ENCODE measurements around the gene ZNF48.
"Not testable (repeated sequence)": the region's sequence is repeated elsewhere in the genome, so short reads cannot be mapped to it uniquely, and the experiment has no call there.

ZNF48 gene

DNA sequence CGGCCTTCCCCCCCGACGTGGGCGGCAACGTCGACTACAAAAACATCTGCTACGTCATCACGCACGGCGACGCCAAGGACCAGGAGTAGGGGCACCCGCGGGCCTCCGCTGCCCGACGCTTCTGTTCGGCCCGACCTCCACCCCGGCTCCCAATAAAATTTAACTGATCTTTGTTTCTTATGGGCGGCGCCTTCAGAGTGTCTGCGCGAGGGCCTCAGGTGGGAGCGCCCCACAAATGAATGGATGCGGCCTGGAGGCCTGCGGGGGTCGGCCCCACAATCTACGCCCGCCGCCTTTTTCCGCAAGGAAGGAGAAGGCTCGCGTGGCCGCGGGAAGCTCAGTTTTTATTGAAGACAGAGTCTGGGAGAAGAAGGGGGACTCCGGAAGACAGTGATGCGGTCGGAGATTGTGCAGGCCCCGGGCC is 17.4 kb upstream of the ZNF48 start:
- Mint-ChIP-seq H3K36me3 (peaks cover 23 to 24% of the 10 kb centered on the region in 2 donors), H3K4me1 (peaks cover 35 to 61% of the 10 kb centered on the region in 2 donors), H3K27ac (peak overlapping the region; percentile 100), H3K4me3 (peak overlapping the region; percentile 97 to 100), H3K9me3 (peaks cover 0 to 2% of the 10 kb centered on the region in 2 donors), H3K27me3 (no peaks in the 10 kb centered on the region)
- ATAC-seq (replicated peaks) (peak; percentile 52 to 62), DNase-seq (peak; percentile 83)

DNA sequence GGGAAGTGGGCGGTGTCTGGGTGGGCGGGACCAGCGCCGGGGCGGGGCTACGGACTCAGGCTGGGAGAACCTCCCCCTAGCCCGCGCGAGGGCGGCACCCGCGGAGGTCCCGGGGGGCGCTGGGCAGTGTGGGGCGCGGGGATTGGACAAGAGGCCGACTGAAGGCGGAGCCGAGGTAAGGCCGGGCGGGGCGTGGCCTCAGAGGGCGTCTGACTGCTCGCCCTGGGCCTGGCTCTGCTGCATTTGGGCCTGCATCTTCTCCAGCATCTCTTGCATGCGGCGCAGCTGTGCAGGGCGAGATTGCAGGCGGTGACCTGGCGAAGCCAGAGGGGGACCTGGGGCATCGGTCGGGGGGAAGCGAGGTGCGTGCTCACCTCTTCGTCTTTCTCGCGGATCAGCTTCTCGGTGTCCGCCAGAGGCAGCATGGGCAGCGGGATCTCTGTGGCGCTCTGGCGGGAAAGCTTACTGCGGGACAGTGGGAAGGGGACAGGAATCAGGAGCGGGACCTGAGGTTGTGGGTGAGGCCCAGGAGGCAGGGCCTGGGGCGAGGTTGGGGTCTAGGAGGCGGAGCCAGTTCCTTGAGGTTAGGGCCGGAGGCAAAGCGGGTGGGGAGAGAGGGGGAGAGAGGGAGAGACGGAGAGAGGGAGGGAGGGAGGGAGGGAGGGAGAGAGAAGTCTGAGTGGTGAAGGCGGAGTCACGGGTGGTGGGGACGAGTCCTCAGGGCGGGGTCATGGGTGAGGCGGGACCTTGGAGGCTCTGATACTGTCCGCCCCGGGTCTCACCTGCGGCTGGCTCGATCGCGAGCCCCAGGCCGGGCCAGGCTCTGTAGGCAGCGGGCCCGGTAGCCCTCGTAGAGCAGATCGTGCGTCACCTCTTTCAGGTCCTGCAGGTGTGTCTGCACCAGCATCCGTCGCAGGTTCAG is 16.7 kb upstream of the ZNF48 start:
- peak overlapping the region; percentile 100 for H3K27ac Mint-ChIP-seq
- H3K27me3 Mint-ChIP-seq = no peaks in the 10 kb centered on the region
- peak; percentile 98 for DNase-seq
- peaks cover 23 to 24% of the 10 kb centered on the region in 2 donors for H3K36me3 Mint-ChIP-seq
- H3K9me3 Mint-ChIP-seq = peaks cover 0 to 2% of the 10 kb centered on the region in 2 donors
- peak overlapping the region; percentile 97 to 100 for H3K4me3 Mint-ChIP-seq
- peak; percentile 84 to 88 for ATAC-seq (replicated peaks)
- peaks cover 35 to 68% of the 10 kb centered on the region in 2 donors for H3K4me1 Mint-ChIP-seq

DNA sequence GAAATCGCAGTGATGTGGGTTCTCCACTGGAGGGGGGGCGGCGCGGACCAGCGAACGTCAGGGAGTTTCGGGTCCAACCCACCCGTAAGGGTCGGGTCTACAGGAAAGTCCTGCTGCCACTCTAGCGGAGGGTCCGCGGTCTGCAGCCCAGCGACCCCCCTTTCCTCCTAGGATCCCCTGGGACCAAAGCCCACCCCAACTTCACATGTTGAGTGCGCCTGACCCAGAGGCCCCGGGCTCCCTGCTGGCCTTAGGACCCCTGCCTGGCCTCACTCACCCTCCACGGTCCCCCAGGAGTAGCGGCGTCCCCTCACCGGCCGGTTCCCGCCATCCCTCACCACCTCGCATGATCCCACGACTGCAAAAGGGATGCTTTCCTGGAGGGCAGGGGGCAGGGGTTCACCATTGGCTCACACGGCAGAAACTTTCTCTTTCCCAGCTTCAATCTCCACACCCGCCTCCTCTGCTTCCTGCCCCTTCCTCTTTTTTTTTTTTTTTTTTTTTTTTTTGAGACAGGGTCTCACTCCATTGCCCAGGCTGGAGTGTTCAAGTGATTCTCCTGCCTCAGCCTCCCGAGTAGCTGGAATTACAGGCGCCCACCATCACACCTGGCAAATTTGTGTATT is 15.9 kb upstream of the ZNF48 start:
- H3K27me3 Mint-ChIP-seq = no peaks in the 10 kb centered on the region
- H3K36me3 Mint-ChIP-seq = peaks cover 23 to 24% of the 10 kb centered on the region in 2 donors
- H3K4me1 Mint-ChIP-seq = peaks cover 38 to 72% of the 10 kb centered on the region in 2 donors
- DNase-seq = no peak
- peak overlapping the region; percentile 97 to 100 for H3K4me3 Mint-ChIP-seq
- ATAC-seq (replicated peaks) = no peak
- peak overlapping the region; percentile 100 for H3K27ac Mint-ChIP-seq
- H3K9me3 Mint-ChIP-seq = peaks cover 0 to 2% of the 10 kb centered on the region in 2 donors

DNA sequence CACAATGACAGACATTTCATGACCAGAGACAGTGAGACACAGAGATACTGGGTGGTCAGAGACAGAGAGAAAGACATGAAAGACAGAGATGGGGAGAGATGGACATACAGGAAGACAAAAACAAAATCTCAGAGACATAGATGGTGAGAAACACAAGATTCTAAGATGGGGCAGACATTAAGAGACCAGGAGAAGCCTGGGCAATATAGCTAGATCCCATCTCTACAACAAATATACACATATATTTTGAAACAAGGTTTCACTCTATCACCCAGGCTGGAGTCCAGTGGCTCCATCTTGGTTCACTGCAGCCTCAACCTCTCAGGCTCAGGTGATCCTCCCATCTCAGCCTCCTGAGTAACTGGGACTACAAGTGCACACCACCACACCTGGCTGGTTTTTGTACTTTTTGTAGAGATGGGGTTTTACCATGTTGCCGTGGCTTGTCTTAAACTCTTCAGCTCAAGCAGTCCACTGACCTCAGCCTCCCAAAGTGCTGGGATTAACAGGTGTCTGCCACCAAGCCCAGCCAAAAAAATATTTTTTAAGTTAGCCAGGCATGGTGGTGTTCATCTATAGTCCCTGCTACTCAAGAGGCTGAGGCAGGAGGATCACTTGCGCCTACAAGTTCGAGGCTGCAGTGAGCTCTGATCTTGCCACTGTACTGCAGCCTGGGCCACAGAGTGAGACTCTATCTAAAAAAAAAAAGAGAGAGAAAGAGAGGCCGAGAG is 15.0 kb upstream of the ZNF48 start:
- no peak for DNase-seq
- no peak for ATAC-seq (replicated peaks)
- Mint-ChIP-seq H3K36me3 (peaks cover 23 to 24% of the 10 kb centered on the region in 2 donors), H3K4me3 (peak overlapping the region; percentile 97 to 100), H3K4me1 (peaks cover 38 to 72% of the 10 kb centered on the region in 2 donors), H3K27ac (peak overlapping the region; percentile 100), H3K9me3 (peaks cover 0 to 2% of the 10 kb centered on the region in 2 donors), H3K27me3 (no peaks in the 10 kb centered on the region)

DNA sequence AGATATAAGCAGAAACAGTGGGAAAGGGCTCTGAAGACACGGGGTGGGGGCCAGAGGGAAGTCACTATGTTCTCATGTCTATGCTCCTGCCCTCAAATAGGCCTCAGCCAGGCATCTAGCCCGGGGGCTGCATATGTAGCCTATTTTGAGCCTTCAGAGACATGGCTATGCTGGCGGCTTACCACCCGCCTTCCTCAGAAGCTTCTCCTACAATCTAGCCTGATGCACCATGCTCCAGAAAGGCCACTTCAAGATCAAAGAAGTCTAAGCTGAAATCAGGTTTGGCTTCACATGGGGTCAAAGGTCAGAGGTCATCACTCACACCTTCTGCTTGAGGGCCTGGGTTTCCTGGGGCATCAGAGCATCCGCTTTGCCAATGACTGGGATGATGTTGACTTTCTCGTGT is 14.4 kb upstream of the ZNF48 start:
- ATAC-seq (replicated peaks) (no peak), DNase-seq (no peak)
- Mint-ChIP-seq H3K27ac (peak overlapping the region; percentile 51), H3K9me3 (peaks cover 0 to 2% of the 10 kb centered on the region in 2 donors), H3K4me3 (peak overlapping the region; percentile 86 to 90), H3K36me3 (peaks cover 23 to 24% of the 10 kb centered on the region in 2 donors), H3K4me1 (peaks cover 38 to 72% of the 10 kb centered on the region in 2 donors), H3K27me3 (no peaks in the 10 kb centered on the region)

- Mint-ChIP-seq H3K27ac (peak overlapping the region; percentile 98), H3K9me3 (peaks cover 0 to 2% of the 10 kb centered on the region in 2 donors), H3K4me1 (peaks cover 38 to 72% of the 10 kb centered on the region in 2 donors), H3K27me3 (no peaks in the 10 kb centered on the region), H3K36me3 (peaks cover 23 to 24% of the 10 kb centered on the region in 2 donors), H3K4me3 (peak overlapping the region; percentile 86 to 90)
- no peak for DNase-seq
- ATAC-seq (replicated peaks) = no peak
These were observed 13.8 kb upstream of the ZNF48 start for GRCh38 chr16:30381291-30382041.

DNA sequence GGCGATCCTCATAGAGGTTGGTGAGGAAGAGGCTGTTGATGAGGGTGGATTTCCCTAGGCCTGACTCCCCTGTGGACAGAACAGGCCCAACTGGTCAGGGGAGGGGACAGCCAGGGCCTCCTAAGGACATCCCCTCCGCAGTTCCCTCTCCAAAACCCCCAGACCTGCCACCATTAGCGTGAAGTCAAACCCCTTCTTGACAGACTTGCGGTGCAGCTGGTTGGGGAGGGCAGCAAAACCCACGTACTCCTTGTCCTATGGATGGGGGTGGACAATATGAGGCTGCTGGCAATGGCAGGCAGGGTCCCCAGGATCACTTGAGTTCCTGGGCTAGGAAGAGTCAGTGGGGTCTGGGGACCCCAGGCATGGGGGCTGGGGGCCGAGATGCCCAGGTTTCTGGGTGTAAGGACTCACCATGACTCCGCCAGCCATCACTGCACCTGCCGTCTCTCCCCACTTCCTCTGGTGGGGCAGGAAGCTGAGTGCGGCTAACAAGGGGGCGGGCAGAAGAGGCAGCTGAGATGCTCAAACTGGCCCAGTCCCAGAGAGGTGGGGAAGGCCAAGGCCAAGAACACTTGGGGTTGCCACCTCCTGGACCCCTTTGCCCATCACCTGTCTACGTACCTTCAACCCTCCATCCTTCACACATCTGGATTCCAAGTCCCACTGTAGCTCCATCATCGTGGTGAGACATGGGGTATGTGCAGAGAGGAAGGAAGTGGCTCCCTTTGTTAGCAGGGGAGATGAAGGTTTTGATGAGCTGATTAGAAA is 12.9 kb upstream of the ZNF48 start, which contains the start of gene SEPTIN1:
SEPTIN1 (minus strand) TSS at position 451 of the 771 bp plus-strand sequence; CDS start at position 432, 19 bp downstream.
- Mint-ChIP-seq H3K27me3 (no peaks in the 10 kb centered on the region), H3K4me3 (peak within 1 kb of the TSS; percentile 86 to 90), H3K4me1 (peaks cover 36 to 66% of the 10 kb centered on the region in 2 donors), H3K36me3 (peaks cover 23 to 24% of the 10 kb centered on the region in 2 donors), H3K27ac (peak within 1 kb of the TSS; percentile 98), H3K9me3 (peaks cover 0 to 2% of the 10 kb centered on the region in 2 donors)
- ATAC-seq (replicated peaks) = peak; percentile 45 to 47
- peak; percentile 67 for DNase-seq

- Mint-ChIP-seq H3K4me1 (peaks cover 32 to 53% of the 10 kb centered on the region in 2 donors), H3K36me3 (peaks cover 19 to 21% of the 10 kb centered on the region in 2 donors), H3K27ac (peak overlapping the region; percentile 79), H3K27me3 (no peaks in the 10 kb centered on the region), H3K4me3 (peak overlapping the region in 1 of 2 donors; percentile 90), H3K9me3 (peaks cover 0 to 2% of the 10 kb centered on the region in 2 donors)
- DNase-seq (no peak), ATAC-seq (replicated peaks) (no peak)
These were observed 11.7 kb upstream of the ZNF48 start for GRCh38 chr16:30383521-30383920.

DNA sequence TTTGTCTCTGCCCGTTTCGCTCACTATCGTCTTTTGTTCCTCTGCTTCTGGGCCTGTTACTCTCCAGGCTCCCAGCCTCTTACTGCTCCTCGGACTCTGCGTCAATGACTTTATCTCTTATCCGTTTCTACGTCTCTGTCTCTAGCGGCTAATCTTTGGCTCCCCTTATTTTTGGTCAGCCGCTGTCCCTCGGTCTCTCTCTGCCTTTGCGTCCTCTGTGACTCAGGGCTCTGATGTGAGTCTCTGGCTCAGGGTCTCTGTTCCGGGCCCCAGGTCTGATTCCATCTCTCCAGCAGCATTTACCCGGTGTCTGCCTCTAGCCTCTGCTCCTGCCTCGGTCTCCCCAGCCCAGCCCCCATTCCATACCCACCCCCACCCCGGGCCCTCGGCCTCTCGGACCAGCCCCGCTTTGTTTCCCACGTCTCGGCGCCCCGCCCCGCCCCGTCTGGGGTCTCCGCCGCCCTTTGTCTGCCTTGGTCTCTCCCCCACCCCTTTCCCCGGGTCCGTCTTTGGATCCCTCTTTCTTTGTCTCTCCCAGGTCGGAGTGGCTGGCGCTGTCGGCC is 547 bp upstream of the ZNF48 start:
- Mint-ChIP-seq H3K4me3 (peak overlapping the region; percentile 90 to 99), H3K27ac (peak overlapping the region; percentile 99)
- peak in 1 of 2 donors; percentile 1 for ATAC-seq (replicated peaks)

DNA sequence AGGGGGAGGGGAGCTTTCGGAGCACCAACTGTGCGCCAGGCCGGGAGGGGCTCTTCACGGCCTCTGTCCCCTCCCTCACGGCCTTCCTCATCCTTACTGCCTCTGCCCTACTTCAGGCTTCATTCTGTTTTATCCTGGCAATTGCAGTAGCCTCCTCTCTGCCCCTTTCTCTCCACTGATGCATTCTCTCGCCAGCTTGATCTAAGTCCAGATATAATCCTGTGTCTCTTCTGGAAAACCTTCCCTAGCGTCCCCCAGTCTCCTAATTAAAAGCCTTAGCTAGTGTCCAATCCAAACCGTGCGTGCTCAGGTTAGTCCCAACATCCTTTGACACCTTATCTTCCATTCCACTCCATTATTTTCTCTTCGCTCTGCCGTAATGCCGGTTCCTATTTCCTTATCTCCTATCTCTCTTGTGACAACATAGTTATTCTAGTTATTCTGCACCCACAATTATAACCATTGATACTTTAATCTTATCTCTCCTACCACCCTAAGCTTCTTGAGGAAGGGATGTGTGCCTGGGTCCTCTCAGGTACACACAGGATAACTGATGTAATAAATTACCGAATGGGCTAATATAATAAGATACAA is 869 bp downstream of the ZNF48 start:
- H3K4me1 Mint-ChIP-seq = peaks cover 21 to 53% of the 10 kb centered on the region in 2 donors
- DNase-seq = no peak
- ATAC-seq (replicated peaks) = no peak
- H3K36me3 Mint-ChIP-seq = peaks cover 6 to 17% of the 10 kb centered on the region in 2 donors
- H3K27me3 Mint-ChIP-seq = no peaks in the 10 kb centered on the region
- peak overlapping the region; percentile 90 to 99 for H3K4me3 Mint-ChIP-seq
- H3K27ac Mint-ChIP-seq = peak overlapping the region; percentile 74
- H3K9me3 Mint-ChIP-seq = no peaks in the 10 kb centered on the region

More for the DNA sequence above, 547 bp upstream of the ZNF48 start:
- peaks cover 18 to 39% of the 10 kb centered on the region in 2 donors for H3K4me1 Mint-ChIP-seq
- peaks cover 6 to 17% of the 10 kb centered on the region in 2 donors for H3K36me3 Mint-ChIP-seq
- H3K27me3 Mint-ChIP-seq = no peaks in the 10 kb centered on the region
- no peak for DNase-seq
- no peaks in the 10 kb centered on the region for H3K9me3 Mint-ChIP-seq

- not testable (repeated sequence) for H3K27me3 Mint-ChIP-seq; H3K9me3 Mint-ChIP-seq; DNase-seq; ATAC-seq (replicated peaks); H3K27ac Mint-ChIP-seq
- peaks cover 6 to 17% of the 10 kb centered on the region in 2 donors for H3K36me3 Mint-ChIP-seq
- peak overlapping the region; percentile 27 to 90 for H3K4me3 Mint-ChIP-seq
- peaks cover 24 to 58% of the 10 kb centered on the region in 2 donors for H3K4me1 Mint-ChIP-seq
These were observed 1.4 kb downstream of the ZNF48 start for GRCh38 chr16:30396627-30397026.

- H3K9me3 Mint-ChIP-seq = no peaks in the 10 kb centered on the region
- DNase-seq = no peak
- H3K36me3 Mint-ChIP-seq = peaks cover 6 to 17% of the 10 kb centered on the region in 2 donors
- no peak overlapping the region for H3K27ac Mint-ChIP-seq
- peak overlapping the region; percentile 27 to 90 for H3K4me3 Mint-ChIP-seq
- peaks cover 25 to 61% of the 10 kb centered on the region in 2 donors for H3K4me1 Mint-ChIP-seq
- ATAC-seq (replicated peaks) = no peak
- peaks cover 0 to 5% of the 10 kb centered on the region in 2 donors for H3K27me3 Mint-ChIP-seq
These were observed 1.8 kb downstream of the ZNF48 start for GRCh38 chr16:30397056-30397455.
